ENCODE results near the gene MKNK1.

MKNK1 gene

GRCh38 chr1:46553506-46553905, 50.6 kb downstream of the MKNK1 start:
- H3K9me3 ChIP-seq (ENCODE audit: control insufficient read depth, insufficient read depth, low read length): no peaks in the 10 kb centered on the region
- no peaks in the 10 kb centered on the region for H3K79me2 ChIP-seq (ENCODE audit: control insufficient read depth, low read length)
- H3K4me1 ChIP-seq (ENCODE audit: control insufficient read depth, low read length): no peaks in the 10 kb centered on the region
- H4K20me1 ChIP-seq (ENCODE audit: control insufficient read depth, insufficient read depth, low read depth, low read length): no peaks in the 10 kb centered on the region
- TF ChIP-seq EZH2phosphoT487 (IDR thresholded peaks at IDR 0.05; ENCODE audit: borderline replicate concordance, low read length): no peak
- TF ChIP-seq, protein P1, sequence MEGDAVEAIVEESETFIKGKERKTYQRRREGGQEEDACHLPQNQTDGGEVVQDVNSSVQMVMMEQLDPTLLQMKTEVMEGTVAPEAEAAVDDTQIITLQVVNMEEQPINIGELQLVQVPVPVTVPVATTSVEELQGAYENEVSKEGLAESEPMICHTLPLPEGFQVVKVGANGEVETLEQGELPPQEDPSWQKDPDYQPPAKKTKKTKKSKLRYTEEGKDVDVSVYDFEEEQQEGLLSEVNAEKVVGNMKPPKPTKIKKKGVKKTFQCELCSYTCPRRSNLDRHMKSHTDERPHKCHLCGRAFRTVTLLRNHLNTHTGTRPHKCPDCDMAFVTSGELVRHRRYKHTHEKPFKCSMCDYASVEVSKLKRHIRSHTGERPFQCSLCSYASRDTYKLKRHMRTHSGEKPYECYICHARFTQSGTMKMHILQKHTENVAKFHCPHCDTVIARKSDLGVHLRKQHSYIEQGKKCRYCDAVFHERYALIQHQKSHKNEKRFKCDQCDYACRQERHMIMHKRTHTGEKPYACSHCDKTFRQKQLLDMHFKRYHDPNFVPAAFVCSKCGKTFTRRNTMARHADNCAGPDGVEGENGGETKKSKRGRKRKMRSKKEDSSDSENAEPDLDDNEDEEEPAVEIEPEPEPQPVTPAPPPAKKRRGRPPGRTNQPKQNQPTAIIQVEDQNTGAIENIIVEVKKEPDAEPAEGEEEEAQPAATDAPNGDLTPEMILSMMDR (IDR thresholded peaks at IDR 0.05; ENCODE audit: low read depth, low read length, poor library complexity, severe bottlenecking): peak; percentile 7
- no peaks in the 10 kb centered on the region for H3F3A ChIP-seq (ENCODE audit: control insufficient read depth, insufficient read depth)
- H3K4me2 ChIP-seq (ENCODE audit: low read length): no peak overlapping the region
- no peaks in the 10 kb centered on the region for H3K36me3 ChIP-seq (ENCODE audit: control insufficient read depth, low read length)
- peaks cover 4% of the 10 kb centered on the region; the same call in 1 of the 2 replicates for H3K27me3 ChIP-seq (ENCODE audit: control insufficient read depth, low read length)
- no peak overlapping the region for H3K27ac ChIP-seq (ENCODE audit: low read depth, low read length)
- H3K9me2 ChIP-seq (replicated peaks; ENCODE audit: control insufficient read depth, low read length): no peaks in the 10 kb centered on the region
- H3K4me3 ChIP-seq (ENCODE audit: low read length): no peak overlapping the region

- H3F3A ChIP-seq (ENCODE audit: control insufficient read depth, insufficient read depth): no peaks in the 10 kb centered on the region
- TF ChIP-seq, protein P1 (IDR thresholded peaks at IDR 0.05; ENCODE audit: low read depth, low read length, poor library complexity, severe bottlenecking): no peak
- H3K4me3 ChIP-seq (ENCODE audit: low read length): no peak overlapping the region
These were observed 51.5 kb downstream of the MKNK1 start for GRCh38 chr1:46552357-46553237.

DNA sequence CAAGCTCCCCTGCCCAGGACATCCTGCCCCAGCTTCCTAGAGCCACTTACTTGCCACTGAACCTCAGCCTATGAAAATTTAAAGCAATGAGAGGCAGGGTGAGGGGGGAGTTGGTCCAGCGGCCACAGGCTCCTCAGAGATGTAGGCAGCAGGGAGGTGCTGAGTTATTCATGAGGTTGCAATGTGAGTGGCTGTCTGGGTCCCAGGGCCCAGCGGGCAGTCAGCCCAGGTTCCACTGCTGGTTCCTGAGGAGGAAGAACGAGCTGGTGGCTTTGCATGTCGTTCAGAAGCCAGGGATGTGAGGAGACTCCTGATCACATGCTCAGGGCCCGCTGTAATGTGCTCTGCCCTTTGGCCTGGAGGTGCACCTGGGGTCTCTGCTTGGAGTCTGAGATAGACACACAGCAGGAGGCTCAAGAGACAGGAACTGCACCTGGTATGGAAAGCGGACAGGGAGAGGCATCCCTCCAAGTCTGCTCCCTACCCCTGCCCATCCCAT, 52.4 kb downstream of the MKNK1 start, which contains the start of gene KNCN:
Gene KNCN (minus strand): TSS at position 51 of the 499 bp plus-strand sequence. CDS start 432 bp downstream, outside the sequence.
- Histone ChIP-seq H4K20me1 (ENCODE audit: control insufficient read depth, insufficient read depth, low read depth, low read length) (no peaks in the 10 kb centered on the region), H3K4me2 (ENCODE audit: low read length) (no peak within 1 kb of the TSS), H3K79me2 (ENCODE audit: control insufficient read depth, low read length) (no peaks in the 10 kb centered on the region), H3K4me3 (ENCODE audit: low read length) (no peak within 1 kb of the TSS), H3K27ac (ENCODE audit: low read depth, low read length) (no peak within 1 kb of the TSS), H3K9me2 (replicated peaks; ENCODE audit: control insufficient read depth, low read length) (no peaks in the 10 kb centered on the region), H3K4me1 (ENCODE audit: control insufficient read depth, low read length) (no peaks in the 10 kb centered on the region), H3K36me3 (ENCODE audit: control insufficient read depth, low read length) (no peaks in the 10 kb centered on the region), H3K9me3 (ENCODE audit: control insufficient read depth, insufficient read depth, low read length) (no peaks in the 10 kb centered on the region), H3K27me3 (ENCODE audit: control insufficient read depth, low read length) (peaks cover 4% of the 10 kb centered on the region; the same call in 1 of the 2 replicates), H3F3A (ENCODE audit: control insufficient read depth, insufficient read depth) (no peaks in the 10 kb centered on the region)
- TF ChIP-seq EZH2phosphoT487 (IDR thresholded peaks at IDR 0.05; ENCODE audit: borderline replicate concordance, low read length): no peak
- TF ChIP-seq, protein P1 (IDR thresholded peaks at IDR 0.05; ENCODE audit: low read depth, low read length, poor library complexity, severe bottlenecking): no peak

More at GRCh38 chr1:46552357-46553237, 51.5 kb downstream of the MKNK1 start:
- no peaks in the 10 kb centered on the region for H3K79me2 ChIP-seq (ENCODE audit: control insufficient read depth, low read length)
- H3K9me3 ChIP-seq (ENCODE audit: control insufficient read depth, insufficient read depth, low read length): no peaks in the 10 kb centered on the region
- no peaks in the 10 kb centered on the region for H3K4me1 ChIP-seq (ENCODE audit: control insufficient read depth, low read length)
- H3K27ac ChIP-seq (ENCODE audit: low read depth, low read length): no peak overlapping the region
- H3K36me3 ChIP-seq (ENCODE audit: control insufficient read depth, low read length): no peaks in the 10 kb centered on the region
- H3K27me3 ChIP-seq (ENCODE audit: control insufficient read depth, low read length): peaks cover 4% of the 10 kb centered on the region; the same call in 1 of the 2 replicates
- H3K9me2 ChIP-seq (replicated peaks; ENCODE audit: control insufficient read depth, low read length): no peaks in the 10 kb centered on the region
- no peak overlapping the region for H3K4me2 ChIP-seq (ENCODE audit: low read length)
- no peaks in the 10 kb centered on the region for H4K20me1 ChIP-seq (ENCODE audit: control insufficient read depth, insufficient read depth, low read depth, low read length)

All from DOHH2 (cell line).